NCI-H1105 (cell line): ENCODE results near the gene PROSER3.
A peak's percentile ranks its signal among the peaks of the same experiment; 100 is the strongest.
"Not testable (repeated sequence)": the region's sequence is repeated elsewhere in the genome, so short reads cannot be mapped to it uniquely, and the experiment has no call there.

ENCODE experiments used
- DNase-seq: peaks from one replicate; lab custom pipeline; 2025; lab: John Stamatoyannopoulos, UW

PROSER3 gene

DNA sequence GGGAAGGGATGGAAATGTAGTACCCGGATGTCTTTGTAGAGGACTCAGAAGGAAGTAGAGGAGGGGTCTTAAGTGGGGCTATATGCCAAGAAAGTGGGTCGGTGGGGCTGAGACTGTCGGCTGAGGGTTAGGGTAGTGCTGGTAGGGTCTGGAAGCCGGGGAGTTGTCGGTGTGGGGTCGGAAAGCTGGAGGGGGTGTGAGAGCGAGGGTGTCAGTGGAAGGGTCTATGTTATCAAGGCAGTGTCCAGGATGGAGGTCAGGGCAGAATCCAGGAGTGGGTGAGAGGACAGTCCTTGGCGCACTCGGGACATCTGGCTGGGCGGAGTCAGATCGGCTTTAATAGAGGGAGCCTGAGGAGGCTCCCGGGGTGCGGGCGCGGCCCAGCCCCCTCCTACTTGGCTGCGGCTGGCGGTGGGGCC lies 2.8 kb upstream of the PROSER3 start:
- DNase-seq = no peak

DNA sequence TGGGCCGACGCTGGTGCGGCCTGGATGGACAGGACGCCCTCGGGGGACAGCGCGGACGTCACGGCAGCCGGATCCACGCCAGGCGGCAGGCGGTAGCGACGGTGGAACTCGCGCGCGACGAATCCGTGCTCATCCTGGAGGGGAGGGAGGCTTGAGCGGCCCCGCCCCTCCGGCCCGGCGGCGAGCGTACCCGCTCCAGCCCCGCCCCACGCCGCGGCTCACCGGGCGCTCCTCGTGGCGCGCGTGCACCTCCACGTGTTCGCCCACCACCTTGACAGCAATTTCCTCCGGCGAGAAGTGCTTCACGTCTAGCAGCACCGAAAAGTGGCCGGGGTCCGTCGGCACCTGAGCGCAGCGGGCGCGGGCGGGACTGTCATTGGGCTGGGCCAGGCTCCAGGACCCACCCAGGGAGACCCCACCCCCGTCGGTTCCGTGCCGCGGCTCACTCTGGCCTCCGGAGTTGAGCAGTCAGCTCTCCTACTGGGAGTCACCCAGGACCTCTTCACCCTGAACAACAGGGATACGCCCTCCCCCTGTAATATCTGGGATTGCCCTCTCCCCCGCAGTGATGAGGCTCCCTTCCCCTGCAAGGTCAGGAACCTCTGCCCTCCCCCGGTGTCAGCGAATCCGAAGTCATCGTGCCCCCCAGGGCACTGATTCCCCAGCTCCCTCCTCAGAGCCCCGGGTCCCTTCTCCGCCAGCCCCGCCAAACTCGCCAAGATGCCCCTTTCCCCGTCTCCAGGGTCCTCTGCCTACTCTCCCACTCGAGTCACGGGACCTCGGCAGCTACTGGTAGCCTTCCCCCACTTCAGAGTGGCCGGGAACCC lies 2.2 kb upstream of the PROSER3 start:
- DNase-seq = no peak

DNA sequence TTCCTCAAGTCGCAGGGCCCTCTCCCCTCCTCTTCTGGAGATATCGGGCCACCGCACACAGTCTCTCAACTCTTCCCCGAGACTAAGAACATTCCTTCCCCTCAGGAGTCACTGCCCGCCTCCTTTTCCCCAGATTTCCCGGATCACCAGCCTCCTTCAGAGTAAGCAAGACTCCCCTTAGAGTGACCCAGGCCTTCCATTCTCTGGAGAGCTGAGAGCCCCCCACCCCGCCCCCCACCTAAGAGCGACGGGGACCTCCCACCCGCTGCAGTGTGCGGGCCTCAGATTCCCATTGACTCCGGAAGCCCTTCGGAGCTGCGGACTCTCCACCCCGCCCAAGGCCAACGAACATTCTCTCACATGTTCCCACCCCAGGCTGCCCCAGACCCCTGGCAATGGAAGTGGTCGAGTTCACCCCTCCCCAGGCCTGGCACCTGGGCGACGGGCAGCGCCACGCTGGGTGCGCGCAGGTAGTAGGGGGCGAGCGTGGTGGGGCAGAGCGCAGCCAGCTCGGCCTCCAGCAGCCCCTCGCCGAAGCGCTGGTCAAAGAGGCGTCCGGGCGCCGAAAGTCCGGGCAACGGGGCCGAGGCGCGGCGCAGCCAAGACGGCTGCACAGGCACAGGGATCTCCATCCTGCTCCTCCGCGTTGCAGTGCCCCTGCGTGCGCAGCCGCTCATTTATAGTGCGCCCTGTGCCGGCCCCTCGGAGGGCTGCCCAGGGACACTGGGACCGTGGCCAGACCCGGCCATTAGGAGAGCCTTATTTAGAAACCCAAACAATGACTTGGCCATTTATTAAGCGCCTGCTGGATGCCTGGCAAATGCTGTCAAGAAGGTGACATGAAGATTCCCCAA lies 1.4 kb upstream of the PROSER3 start, which contains the start of gene HSPB6:
Gene HSPB6, minus strand, starts transcription at position 653 of the 854 bp plus-strand sequence. Its CDS starts 21 bp downstream, at position 632.
- no peak for DNase-seq

DNA sequence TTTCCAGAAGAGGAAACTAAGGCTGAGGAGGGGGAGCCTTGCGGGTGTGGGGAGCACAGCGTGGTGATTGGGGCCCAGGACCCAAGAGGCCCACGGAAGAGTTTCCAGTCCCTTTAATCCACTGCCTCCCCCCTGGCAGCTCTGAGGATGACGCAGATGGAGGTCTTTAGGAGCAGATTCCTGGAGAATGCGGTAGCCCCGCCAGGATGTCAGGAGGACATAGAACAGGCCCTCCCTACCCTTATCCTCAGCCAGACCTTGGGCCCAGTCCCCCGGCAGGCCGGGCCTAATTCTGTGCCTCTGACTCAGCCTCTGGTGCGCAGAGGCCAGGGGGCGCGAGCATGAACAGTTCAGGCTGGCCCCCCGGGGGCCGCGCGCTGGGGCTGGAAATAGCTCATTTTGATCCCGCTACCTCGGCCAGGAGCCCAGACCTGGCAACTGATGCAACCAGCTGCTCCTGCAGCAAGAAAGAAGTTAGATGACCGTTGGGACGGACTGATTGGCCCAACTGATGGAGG lies 686 bp upstream of the PROSER3 start:
- no peak for DNase-seq

DNA sequence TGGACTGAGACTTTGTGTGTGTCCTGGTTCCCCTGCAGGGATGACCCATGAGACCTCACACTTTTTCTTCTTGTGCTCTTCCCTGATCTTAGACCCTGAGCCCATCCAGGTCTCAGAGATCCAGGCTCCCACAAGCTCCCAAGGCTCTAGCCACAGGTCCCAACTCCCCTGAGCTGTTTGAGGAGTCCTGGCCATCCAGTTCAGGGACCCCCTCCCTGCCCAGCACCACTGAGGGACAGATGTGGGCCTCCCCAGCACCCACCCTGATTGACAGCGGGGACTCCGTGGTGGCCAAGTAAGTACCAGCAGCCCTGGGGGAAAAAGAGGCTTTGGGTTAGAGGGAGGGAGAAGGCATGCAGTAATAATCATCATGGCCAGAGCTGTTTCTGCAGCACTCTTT lies 1.7 kb downstream of the PROSER3 start:
- no peak for DNase-seq

DNA sequence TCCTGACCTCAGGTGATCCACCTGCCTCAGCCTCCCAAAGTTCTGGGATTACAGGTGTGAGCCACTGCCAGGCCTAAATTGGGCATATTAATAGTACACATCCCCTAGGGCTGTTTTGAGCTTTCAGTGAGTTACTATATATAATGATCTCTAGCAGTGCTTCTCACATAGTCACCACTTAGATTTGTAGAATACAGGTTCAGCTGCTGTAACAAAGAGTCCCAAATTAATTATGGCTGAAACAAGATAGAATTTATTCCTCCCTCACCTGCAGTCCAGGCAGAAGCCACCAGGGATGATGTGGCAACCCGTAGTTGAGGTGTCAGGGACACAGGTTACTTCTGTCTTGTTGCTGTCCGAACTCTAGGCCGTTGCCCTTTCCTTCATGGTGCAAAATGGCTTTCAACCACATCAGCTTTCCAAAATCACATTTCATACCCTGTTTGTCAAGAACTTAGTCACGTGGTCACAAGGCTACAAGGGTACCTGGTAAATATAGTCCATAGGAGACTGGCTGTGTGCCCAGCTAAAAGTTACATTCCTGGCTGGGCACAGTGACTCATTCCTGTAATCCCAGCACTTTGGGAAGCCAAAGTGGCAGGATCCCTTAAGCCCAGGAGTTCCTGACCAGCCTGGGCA lies 2.9 kb downstream of the PROSER3 start:
- DNase-seq = no peak

DNA sequence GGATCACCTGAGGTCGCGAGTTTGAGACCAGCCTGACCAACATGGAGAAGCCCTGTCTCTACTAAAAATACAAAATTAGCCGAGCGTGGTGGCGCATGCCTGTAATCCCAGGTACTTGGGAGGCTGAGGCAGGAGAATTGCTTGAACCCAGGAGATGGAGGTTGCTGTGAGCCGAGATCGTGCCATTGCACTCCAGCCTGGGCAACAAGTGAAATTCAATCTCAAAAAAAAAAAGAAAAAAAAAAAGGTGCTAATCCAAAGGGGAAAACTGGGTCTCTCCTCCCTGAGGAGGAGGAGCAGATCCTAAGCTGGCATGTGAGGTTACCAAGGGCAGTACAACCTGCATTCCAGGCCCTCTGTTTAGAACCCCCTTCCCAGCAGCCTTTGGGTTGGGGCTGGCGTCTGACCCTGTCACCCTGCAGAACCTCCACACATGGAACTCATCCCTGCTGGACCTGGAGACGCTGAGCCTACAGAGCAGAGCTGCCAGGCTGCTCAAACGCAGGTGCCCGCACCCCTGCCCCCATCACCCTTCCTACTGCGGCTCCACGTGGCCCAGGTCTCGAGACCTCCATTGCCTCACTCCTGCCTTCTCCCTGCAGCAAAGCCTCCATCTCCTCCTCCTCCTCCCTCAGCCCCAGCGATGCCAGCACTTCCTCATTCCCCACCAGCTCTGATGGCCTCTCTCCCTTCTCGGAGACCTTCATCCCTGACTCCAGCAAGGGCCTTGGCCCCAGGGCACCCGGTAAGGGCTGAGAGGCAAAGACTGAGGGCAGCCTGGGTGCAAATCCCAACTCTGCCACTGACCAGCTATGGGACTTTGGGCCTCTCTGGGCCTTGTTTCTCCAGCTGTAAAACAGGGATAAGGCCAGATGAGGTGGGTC lies 6.7 kb downstream of the PROSER3 start:
- DNase-seq = no peak

DNA sequence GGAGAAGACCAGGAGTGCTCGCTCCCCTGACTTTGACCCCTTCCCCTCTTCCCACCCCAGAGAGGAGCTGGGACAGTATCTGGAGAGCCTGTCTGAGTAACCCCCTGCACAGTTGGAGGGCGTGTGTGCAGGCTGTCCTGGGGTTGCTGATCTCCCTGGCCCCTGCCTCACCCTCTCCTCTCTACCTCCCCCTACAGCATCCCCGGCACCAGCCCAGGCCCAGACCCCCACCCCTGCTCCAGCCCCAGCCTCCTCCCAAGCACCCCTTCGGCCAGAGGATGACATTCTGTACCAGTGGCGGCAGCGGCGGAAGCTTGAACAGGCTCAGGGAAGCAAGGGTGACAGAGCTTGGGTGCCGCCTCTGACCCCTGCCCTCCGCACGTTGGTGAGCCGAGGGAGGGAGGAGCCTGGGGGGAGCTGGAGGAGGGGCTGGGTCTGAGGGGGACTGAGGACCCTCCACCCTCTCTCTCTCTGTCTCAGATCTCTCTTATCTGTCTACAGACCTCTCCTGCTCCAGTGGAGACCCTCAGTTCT lies 8.7 kb downstream of the PROSER3 start:
- no peak for DNase-seq

DNA sequence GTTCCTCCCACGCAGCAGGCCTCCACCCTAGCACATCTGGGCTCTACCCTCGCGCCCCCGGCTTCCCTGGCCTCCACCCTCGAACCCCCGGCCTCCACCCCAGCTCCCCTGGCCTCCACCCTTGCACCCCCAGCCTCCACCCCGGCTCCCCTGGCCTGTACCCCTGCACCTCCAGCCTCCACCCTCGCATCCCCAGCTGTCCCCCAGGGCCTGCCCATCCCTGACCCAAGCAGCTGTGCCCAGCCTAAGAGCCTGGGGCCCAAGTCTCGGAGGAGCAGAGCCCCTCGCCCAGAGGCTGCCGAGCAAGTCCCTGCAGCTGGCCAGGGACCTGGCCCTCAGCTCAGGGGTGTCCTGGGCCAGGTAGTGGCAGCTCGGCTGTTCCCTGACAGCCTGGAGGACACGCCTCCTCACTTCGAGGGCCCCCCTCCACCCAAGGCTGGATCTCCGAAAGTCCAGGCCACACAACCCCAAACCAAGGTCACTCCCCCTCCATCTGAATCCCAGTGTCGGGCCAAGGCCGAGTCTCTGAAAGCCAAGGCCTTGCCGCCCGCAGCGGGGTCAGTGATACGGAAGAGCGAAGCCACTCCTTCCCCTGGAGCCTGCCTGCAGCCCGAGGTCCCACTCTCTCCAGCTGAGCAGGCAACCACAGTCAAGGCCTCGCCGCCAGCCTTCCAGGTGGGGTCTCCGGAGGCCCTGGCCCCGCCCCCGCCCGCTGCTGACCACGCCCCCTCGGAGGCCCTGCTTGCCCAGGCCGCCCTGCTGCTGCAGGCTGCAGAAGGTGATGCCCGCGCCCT lies 9.5 kb downstream of the PROSER3 start:
- no peak for DNase-seq

DNA sequence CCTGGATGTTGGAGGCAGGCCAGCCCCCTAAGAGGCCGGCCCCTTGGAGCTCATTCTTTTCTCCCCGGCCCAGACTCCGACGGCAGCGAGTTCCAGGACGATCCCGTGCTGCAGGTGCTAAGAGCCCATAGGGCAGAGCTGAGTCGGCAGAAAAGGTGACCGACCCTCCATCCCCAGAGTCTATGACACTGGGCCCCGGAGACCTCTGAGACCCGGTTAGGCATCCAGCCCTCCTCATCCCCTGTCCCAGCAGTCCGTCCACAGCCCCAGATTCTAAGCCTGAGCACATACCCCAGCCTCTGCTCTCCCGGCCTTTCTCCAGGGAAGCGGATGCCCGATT lies 10.1 kb downstream of the PROSER3 start:
- no peak for DNase-seq

DNA sequence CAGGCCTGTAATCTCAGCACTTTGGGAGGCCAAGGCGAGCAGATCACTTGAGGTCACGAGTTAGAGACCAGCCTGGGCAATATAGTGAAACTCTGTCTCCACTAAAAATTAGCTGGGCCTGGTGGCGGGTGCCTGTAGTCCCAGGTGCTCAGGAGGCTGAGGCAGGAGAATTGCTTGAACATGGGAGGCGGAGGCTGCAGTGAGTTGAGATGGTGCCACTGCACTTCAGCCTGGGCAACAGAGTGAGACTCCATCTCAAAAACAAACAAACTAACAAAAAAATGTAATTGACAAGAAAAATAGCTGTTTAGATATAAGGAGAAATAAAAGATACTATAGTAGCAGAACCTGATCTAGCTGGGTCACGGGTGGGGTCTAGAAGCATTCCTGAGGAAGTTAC lies 14.4 kb downstream of the PROSER3 start:
- not testable (repeated sequence) for DNase-seq

DNA sequence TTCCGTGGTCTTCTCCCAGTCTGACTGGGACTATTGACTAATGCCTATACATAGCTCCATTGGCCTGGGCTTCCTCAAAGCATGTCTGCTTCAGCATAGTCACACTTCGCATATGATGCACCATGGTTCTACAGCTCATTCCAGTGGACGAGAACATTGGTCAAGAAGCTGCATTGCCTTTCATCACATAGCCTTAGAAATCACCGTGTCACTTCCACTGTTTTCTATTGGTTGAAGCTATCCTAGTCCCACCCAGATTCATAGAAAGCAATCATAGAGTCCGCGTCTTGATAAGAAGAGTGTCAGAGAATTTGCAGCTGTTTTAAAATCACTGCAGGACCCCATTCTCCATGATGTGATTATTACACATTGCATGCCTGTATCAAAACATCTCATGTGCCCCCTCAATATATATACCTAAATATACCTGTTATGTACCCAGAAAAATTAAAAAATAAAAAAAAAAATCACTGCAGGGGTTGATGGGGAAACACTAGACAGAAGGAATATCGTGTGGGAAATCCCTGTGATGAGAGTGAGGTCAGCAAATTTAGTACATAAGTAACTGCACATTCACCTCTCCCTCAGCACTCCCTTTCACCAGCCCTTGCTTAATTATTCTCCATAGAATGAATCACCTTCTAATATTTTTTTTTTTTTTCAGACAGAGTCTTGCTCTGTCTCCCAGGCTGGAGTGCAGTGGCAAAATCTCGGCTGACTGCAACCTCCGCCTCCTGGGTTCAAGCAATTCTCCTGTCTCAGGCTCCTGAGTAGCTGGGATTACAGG lies 15.2 kb downstream of the PROSER3 start:
- no peak for DNase-seq

DNA sequence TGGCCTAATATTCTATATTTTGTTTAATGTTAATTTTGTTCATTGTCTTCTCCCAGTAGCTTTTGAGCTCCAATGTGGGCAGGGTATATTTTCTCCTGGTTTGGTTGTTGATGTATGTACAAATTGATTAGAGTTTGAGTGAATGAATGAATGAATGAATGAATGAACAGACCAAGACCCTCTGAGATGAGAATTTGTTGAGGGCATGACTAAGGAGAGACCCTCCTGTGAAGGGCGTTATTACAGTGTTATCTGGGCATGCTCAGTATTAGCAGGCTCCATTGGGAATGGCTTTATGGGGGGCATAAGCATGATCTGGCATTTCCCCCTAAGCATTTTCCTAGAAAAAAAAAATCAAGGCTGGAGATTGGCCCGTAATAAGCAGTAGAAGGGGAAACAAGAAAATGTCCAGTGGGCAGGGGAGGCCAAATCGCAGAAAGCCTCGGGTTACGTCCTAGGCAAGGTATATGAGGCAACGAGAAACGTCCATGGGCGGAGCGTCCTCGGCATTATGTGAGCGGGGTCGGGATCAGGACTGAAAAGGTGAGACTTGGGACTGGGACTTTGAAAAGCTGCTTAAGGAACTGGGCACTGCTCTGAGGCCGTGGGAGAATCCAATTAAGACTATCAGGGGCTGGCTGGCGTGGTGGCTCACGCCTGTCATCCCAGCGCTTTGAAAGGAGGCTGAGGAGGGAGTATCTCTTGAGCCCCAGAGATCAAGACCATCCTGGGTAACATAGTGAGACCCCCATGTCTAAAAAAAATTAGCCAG lies 16.5 kb downstream of the PROSER3 start:
- no peak for DNase-seq

DNA sequence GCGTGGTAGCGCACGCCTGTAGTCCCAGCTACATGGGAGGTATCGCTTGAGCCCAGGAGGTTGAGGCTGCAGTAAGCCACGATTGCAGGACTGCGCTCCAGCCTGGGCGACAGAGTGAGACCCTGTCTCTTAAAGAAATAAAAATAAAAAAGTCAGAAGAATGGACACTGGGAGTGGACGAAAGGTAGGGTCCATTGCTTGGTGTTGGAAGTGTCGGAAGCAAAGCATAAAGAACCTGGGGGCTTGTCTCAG lies 17.0 kb downstream of the PROSER3 start:
- DNase-seq = no peak

DNA sequence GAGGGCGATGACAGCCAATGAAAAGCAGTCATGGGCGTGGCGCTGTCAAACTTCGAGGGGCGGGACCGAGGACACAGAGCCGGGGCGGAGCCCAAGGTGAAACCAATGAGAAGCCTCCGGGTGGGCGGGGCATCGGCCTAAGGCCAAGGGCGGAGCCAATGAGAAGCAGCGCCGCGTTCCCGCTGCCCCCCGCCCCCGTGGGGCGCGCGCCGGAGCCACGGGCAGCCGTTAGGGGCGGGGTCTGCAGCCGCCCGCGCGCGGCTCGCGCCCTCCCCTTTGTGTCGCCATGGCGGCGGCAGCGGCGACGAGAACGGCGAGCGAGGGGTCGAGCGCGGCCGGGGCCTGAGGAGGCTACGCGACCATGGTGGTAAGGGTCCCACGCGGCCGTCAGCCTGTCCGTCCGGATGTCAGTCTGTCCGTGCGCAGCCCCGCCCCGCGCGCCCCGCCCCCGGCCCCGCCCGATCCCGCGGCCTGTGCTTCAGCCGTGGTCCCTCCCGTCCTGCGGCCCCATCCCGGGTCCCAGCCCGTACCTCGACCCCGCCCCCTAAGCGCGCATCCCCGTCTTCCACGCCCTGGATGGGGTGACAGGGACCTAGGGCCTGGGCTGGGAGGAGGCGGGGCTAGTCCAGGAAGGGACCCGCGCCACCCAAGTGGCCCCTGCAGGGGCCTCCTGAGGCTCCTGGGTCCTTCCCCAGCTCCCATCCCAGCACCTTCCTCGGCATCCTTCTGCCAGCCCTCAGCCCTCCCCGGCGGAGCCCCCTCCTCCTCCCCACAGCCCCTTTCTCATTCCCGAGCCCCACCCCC lies 17.5 kb downstream of the PROSER3 start, which contains the start of gene ARHGAP33:
Gene ARHGAP33, plus strand, starts transcription at position 267 of the 804 bp plus-strand sequence. Its CDS starts 95 bp downstream, at position 362.
- DNase-seq = peak; percentile 99

DNA sequence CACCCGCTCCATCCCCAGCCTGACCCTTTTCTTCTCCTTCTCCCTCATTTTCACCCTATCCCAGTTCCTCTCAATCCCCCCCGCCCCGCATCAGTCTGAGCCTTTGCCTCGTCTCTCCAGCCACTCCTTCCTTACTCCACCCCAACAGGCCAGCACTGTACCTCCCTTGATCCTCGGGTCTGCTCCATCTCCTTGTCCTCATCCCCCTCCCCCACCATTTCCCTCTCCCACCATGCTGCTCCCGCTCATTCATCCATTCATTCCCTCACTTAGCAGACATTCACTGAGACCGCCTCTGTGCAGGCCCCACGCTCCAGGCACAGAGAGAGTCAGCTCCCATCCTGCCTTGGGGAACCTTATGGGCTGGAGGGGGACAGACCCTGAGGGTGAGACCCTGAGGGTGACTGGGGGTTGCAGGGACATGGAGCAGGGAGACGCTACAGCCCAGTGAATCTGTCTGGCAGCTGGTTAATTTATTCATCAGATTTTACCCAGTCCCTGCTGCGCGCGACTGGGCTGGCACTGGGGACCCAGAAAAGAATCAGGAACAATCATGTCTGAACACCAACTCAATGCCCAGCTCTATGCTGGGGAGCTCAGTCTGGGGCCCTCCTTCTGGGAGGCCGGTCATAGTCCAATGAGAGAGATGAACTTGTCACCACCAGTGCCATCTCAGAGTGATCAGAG lies 18.3 kb downstream of the PROSER3 start:
- no peak for DNase-seq

DNA sequence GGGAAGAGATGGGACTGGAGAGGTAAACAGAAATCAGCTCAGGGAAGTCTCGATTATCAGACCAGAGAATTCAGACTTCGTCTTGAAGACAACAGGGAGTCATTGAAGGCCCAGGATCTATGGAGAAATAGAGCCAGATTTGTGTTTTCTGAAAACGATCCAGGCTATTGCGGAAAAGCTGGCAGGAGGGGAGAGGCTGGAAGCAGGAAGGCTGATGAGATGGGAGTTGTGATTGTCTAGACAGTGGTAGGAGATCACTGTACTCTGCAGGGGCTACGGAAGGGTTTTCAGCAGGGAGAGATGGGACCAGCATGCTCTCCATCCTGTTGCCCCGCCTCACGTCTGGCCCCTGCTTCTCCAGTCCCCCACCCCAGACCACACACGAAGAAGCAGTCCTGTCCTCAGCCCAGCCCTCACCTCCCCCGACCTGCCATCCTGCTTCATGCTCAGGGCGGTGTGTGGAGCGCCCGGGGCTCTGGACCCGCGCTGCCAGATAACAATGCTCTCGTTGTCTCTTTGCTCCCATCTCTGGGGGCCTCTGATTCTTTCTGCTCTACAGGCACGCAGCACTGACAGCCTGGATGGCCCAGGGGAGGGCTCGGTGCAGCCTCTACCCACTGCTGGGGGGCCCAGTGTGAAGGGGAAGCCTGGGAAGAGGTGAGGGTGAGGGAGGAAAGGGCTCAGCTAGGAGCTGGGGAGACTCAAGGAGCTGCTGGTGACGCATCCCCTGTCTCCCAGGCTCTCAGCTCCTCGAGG lies 19.3 kb downstream of the PROSER3 start:
- DNase-seq = no peak
